HepG2 (cell line): Measurements from ENCODE around the gene ZNF23. TPM values are rescaled to one million over a fixed set of nuclear protein-coding genes. Genes with fewer than 3 reads are reported as not detected.
A peak's percentile ranks its signal among the peaks of the same experiment; 100 is the strongest.

Experiments used
- CHD2 ChIP-seq: IDR thresholded peaks from 2 replicates; pipeline ENCODE4 v1.6.1; 2011; ENCODE audit warnings: low read depth, low read length, improper control_type of control experiment
- DNMT3B ChIP-seq: conservative IDR thresholded peaks from 2 replicates; pipeline ENCODE4 v1.6.1; 2016; ENCODE audit warnings: missing biosample characterization, control low read depth
- GFI1 ChIP-seq: sonication (generic); formaldehyde crosslinking; IDR thresholded peaks from 2 replicates; pipeline ENCODE4 v1.5.0; 2020; ENCODE audit warnings: missing genetic modification reagents, mild to moderate bottlenecking, borderline replicate concordance
- HMG20A ChIP-seq: IDR thresholded peaks from 2 replicates; pipeline ENCODE4 v1.6.1; 2016; ENCODE audit warnings: borderline replicate concordance
- PHB2 ChIP-seq: fragments of 450-650 bp; IDR thresholded peaks from 2 replicates; pipeline ENCODE4 v1.6.1; 2018; ENCODE audit not compliant: partially characterized antibody
- PPARG ChIP-seq: conservative IDR thresholded peaks from 2 replicates; pipeline ENCODE4 v1.6.1; 2016; ENCODE audit warnings: missing biosample characterization, missing genetic modification reagents
- RFXANK ChIP-seq: IDR thresholded peaks from 2 replicates; pipeline ENCODE4 v1.6.1; 2016
- SCMH1 ChIP-seq: sonication (generic); formaldehyde crosslinking; IDR thresholded peaks from 2 replicates; pipeline ENCODE4 v1.9.0; 2021; ENCODE audit warnings: missing genetic modification reagents, mild to moderate bottlenecking, borderline replicate concordance
- SOX6 ChIP-seq, 2 experiments: fragments of 450-650 bp in 1 of 2; sonication (generic) in 1 of 2; formaldehyde crosslinking in 1 of 2; IDR thresholded peaks; 2 replicates each; pipeline versions ENCODE4 v1.4.0 to v1.6.1; 2017 to 2020; ENCODE audit warnings: antibody characterized with exemption in 1 of 2, mild to moderate bottlenecking in 1 of 2, missing genetic modification reagents in 1 of 2
- SP140L ChIP-seq: sonication (generic); formaldehyde crosslinking; IDR thresholded peaks from 2 replicates; pipeline ENCODE4 v1.4.0; 2020; ENCODE audit warnings: missing genetic modification reagents, borderline replicate concordance
- SP5 ChIP-seq: IDR thresholded peaks from 2 replicates; pipeline ENCODE4 v1.6.1; 2016; ENCODE audit warnings: low read depth, borderline replicate concordance
- SSRP1 ChIP-seq: IDR thresholded peaks from 2 replicates; pipeline ENCODE4 v1.6.1; 2016; ENCODE audit warnings: control low read depth
- ZFP36L2 ChIP-seq: sonication (generic); formaldehyde crosslinking; IDR thresholded peaks from 2 replicates; pipeline ENCODE4 v1.4.0; 2020; ENCODE audit warnings: missing genetic modification reagents
- ZIK1 ChIP-seq: sonication (generic); formaldehyde crosslinking; IDR thresholded peaks from 2 replicates; pipeline ENCODE4 v1.5.0; 2020; ENCODE audit warnings: mild to moderate bottlenecking, low read depth, missing genetic modification reagents, borderline replicate concordance
- ZNF292 ChIP-seq: sonication (generic); formaldehyde crosslinking; IDR thresholded peaks from 2 replicates; pipeline ENCODE4 v1.8.1; 2022; ENCODE audit warnings: mild to moderate bottlenecking, low read depth, missing genetic modification reagents, borderline replicate concordance
- ZNF354B ChIP-seq: sonication (generic); formaldehyde crosslinking; IDR thresholded peaks from 2 replicates; pipeline ENCODE4 v1.8.0; 2022; ENCODE audit warnings: mild to moderate bottlenecking, missing genetic modification reagents
- polyA plus RNA-seq, 8 experiments: library from polyadenylated mRNA; depleted of rRNA in 3 of 8; stranded (reverse) in 7 of 8; unstranded in 1 of 8; fragments of >200 nt; fragmentation: Illumina TruSeq in 4 of 8; extraction: Trizol in 4 of 8; gene quantifications; 2 replicates each; pipeline versions ENCODE4 v1.2.1 to v1.2.3, GENCODE V29; 2011 to 2016; ENCODE audit warnings: low read depth in 4 of 8, missing spikeins in 1 of 8, mixed read lengths in 1 of 8; ENCODE audit not compliant: insufficient read depth in 1 of 8
- total RNA-seq, 5 experiments: library from RNA; depleted of rRNA; stranded (reverse); fragments of >200 nt; fragmentation: Illumina TruSeq; extraction: Trizol; gene quantifications; 2 replicates each; pipeline ENCODE4 v1.2.3, GENCODE V29; 2016; ENCODE audit warnings: low read depth in 1 of 5
- TF ChIP-seq, protein P1 (sequence below): sonication (generic); formaldehyde crosslinking; IDR thresholded peaks from 2 replicates; pipeline ENCODE4 v1.4.0; 2020; ENCODE audit warnings: missing genetic modification reagents, mild to moderate bottlenecking, borderline replicate concordance
- TF ChIP-seq, protein P2 (sequence below): sonication (generic); formaldehyde crosslinking; conservative IDR thresholded peaks from 2 replicates; pipeline ENCODE4 v1.4.0; 2020; ENCODE audit warnings: mild to moderate bottlenecking, missing genetic modification reagents, moderate library complexity
- TF ChIP-seq, protein P3 (sequence below): sonication (generic); formaldehyde crosslinking; IDR thresholded peaks from 2 replicates; pipeline ENCODE4 v1.4.0; 2020; ENCODE audit warnings: missing genetic modification reagents
- TF ChIP-seq, protein P4 (sequence below): sonication (generic); formaldehyde crosslinking; IDR thresholded peaks from 2 replicates; pipeline ENCODE4 v1.8.1; 2023; ENCODE audit warnings: missing genetic modification reagents, mild to moderate bottlenecking, borderline replicate concordance

ZNF23 gene
- total and polyA plus RNA-seq, 2 of the 13 experiments (the other 11 are each of a cell fraction or from before 2014, with no cell fraction given), result 8.6 to 12.2 TPM

DNA sequence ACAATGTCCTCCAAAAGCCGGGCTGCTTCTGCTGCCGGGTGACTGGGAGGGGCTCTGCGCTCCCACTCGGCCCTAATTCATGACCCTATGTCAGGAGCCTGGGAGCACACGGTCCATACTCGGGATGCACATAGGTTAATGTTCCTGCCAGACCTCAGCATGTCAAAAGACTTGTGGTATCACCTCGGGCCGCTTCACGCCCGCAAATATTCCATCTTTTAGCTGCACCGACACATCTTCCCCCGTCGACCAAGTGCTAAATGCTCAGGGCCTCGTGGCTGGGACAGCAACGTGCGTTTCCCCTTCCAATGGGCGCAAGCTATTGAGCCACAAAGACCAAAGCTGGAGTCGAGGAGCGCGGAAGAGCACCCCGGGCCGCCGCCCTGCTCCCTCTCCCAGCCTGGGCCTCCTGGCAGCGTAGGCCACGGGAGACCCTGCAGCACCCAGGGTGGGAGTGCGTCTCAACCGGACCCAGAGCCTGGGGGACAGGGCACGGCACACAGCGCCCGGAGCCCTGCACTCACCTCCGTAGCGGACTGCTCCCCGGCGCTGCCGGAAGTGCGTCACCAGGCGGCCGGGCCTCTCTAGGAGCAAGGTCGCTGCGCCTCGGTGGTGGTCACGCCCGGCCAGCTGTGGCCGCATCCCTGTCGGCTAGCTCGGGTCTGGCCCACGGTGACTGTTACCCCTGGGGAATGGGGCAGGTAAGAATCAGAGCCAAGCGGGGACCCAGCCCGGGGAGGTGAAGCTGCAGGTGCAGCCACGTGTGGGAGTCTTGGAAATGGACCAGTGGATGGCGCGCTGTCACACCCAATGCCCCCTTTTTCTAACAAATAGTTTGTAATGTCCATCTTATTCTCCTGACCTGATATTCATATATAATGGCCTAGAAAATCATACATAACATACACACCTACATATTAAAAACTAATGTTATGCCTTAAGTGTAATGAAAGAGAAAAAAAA, at the start of gene ZNF23 (continued):
- TF ChIP-seq, protein P1, sequence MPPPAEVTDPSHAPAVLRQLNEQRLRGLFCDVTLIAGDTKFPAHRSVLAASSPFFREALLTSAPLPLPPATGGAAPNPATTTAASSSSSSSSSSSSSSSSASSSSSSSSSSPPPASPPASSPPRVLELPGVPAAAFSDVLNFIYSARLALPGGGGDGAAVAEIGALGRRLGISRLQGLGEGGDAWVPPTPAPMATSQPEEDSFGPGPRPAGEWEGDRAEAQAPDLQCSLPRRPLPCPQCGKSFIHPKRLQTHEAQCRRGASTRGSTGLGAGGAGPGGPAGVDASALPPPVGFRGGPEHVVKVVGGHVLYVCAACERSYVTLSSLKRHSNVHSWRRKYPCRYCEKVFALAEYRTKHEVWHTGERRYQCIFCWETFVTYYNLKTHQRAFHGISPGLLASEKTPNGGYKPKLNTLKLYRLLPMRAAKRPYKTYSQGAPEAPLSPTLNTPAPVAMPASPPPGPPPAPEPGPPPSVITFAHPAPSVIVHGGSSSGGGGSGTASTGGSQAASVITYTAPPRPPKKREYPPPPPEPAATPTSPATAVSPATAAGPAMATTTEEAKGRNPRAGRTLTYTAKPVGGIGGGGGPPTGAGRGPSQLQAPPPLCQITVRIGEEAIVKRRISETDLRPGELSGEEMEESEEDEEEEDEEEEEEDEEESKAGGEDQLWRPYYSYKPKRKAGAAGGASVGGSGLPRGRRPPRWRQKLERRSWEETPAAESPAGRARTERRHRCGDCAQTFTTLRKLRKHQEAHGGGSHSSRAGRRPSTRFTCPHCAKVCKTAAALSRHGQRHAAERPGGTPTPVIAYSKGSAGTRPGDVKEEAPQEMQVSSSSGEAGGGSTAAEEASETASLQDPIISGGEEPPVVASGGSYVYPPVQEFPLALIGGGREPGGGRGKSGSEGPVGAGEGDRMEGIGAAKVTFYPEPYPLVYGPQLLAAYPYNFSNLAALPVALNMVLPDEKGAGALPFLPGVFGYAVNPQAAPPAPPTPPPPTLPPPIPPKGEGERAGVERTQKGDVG (CRISPR knock-in tag), result peak; percentile 92
- TF ChIP-seq SP5, result peak; percentile 54
- no peak for TF ChIP-seq DNMT3B (CRISPR knock-in tag)
- no peak for TF ChIP-seq SOX6 (IDR thresholded peaks at IDR 0.05)
- peak; percentile 83 for TF ChIP-seq SOX6 (CRISPR knock-in tag; IDR thresholded peaks at IDR 0.05)
- TF ChIP-seq, protein P2, sequence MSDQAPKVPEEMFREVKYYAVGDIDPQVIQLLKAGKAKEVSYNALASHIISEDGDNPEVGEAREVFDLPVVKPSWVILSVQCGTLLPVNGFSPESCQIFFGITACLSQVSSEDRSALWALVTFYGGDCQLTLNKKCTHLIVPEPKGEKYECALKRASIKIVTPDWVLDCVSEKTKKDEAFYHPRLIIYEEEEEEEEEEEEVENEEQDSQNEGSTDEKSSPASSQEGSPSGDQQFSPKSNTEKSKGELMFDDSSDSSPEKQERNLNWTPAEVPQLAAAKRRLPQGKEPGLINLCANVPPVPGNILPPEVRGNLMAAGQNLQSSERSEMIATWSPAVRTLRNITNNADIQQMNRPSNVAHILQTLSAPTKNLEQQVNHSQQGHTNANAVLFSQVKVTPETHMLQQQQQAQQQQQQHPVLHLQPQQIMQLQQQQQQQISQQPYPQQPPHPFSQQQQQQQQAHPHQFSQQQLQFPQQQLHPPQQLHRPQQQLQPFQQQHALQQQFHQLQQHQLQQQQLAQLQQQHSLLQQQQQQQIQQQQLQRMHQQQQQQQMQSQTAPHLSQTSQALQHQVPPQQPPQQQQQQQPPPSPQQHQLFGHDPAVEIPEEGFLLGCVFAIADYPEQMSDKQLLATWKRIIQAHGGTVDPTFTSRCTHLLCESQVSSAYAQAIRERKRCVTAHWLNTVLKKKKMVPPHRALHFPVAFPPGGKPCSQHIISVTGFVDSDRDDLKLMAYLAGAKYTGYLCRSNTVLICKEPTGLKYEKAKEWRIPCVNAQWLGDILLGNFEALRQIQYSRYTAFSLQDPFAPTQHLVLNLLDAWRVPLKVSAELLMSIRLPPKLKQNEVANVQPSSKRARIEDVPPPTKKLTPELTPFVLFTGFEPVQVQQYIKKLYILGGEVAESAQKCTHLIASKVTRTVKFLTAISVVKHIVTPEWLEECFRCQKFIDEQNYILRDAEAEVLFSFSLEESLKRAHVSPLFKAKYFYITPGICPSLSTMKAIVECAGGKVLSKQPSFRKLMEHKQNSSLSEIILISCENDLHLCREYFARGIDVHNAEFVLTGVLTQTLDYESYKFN (CRISPR knock-in tag), result peak; percentile 38; the same call in 1 of the 2 replicates
- TF ChIP-seq, protein P3, sequence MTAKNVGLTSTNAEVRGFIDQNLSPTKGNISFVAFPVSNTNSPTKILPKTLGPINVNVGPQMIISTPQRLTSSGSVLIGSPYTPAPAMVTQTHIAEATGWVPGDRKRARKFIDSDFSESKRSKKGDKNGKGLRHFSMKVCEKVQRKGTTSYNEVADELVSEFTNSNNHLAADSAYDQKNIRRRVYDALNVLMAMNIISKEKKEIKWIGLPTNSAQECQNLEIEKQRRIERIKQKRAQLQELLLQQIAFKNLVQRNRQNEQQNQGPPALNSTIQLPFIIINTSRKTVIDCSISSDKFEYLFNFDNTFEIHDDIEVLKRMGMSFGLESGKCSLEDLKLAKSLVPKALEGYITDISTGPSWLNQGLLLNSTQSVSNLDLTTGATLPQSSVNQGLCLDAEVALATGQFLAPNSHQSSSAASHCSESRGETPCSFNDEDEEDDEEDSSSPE (CRISPR knock-in tag), result peak; percentile 83
- peak; percentile 83; the same call in 1 of the 2 replicates for TF ChIP-seq GFI1 (CRISPR knock-in tag)
- no peak for TF ChIP-seq SSRP1 (CRISPR knock-in tag)
- TF ChIP-seq ZFP36L2 (CRISPR knock-in tag), result peak; percentile 90
- TF ChIP-seq HMG20A (CRISPR knock-in tag), result 0 out of 2 replicates have a peak, but pooled peaks have one; percentile 32
- TF ChIP-seq ZNF354B, result no peak; the same call in 1 of the 2 replicates
- peak; percentile 78; the same call in 1 of the 2 replicates for TF ChIP-seq SP140L (CRISPR knock-in tag)
- TF ChIP-seq, protein P4, sequence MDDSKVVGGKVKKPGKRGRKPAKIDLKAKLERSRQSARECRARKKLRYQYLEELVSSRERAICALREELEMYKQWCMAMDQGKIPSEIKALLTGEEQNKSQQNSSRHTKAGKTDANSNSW (CRISPR knock-in tag), result peak; percentile 85; the same call in 1 of the 2 replicates
- TF ChIP-seq CHD2, result no peak
- peak; percentile 93; the same call in 1 of the 2 replicates for TF ChIP-seq ZNF292 (CRISPR knock-in tag)
- TF ChIP-seq PPARG, result 0 out of 2 replicates have a peak, but pooled peaks have one; percentile 57
- TF ChIP-seq ZIK1 (CRISPR knock-in tag), result 0 out of 2 replicates have a peak, but pooled peaks have one; percentile 75
- TF ChIP-seq RFXANK (CRISPR knock-in tag), result peak; percentile 92
- TF ChIP-seq PHB2, result no peak
- no peak for TF ChIP-seq SCMH1 (CRISPR knock-in tag)
